Measurements from ENCODE around the gene DLG2. TPM values are rescaled to one million over a fixed set of nuclear protein-coding genes. Genes with fewer than 3 reads are reported as not detected.

DLG2 gene
- total RNA-seq, 4 donors from 2014 or later = 11.0 to 34.2 (median 19.8) TPM

DNA sequence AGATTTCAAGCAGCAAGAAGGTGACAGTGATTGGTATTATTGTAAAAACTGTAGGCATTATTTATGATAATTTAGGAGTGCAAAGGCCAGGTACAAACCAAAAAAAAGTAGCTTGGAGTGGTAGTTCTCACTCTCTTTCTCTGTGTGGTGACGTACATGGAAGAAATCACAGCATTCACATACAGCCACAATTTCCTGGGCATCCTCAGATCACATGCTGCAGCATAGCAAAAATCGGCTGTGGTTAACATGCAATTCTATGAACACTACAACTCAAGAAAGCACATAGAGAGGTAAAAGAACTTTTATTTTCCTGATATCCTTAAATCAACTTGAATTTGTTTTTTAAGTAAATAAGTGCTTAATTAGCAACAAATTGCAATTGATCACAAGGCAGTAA, 875.8 kb downstream of the DLG2 start:
- H3K9me3 ChIP-seq = no peaks in the 10 kb centered on the region
- no peak overlapping the region for H3K27ac ChIP-seq
- H3K36me3 ChIP-seq = no peaks in the 10 kb centered on the region
- H3K27me3 ChIP-seq = no peaks in the 10 kb centered on the region
- ATAC-seq = no peak
- TF ChIP-seq EP300 (IDR thresholded peaks at IDR 0.05) = no peak
- 85 to 86% methylated on average over 2 of the region's 2 CpGs for WGBS, 2 donors (ENCODE audit: low coverage in 1 of 2)
- H3K4me1 ChIP-seq = no peaks in the 10 kb centered on the region
- no peak overlapping the region for H3K4me3 ChIP-seq

DNA sequence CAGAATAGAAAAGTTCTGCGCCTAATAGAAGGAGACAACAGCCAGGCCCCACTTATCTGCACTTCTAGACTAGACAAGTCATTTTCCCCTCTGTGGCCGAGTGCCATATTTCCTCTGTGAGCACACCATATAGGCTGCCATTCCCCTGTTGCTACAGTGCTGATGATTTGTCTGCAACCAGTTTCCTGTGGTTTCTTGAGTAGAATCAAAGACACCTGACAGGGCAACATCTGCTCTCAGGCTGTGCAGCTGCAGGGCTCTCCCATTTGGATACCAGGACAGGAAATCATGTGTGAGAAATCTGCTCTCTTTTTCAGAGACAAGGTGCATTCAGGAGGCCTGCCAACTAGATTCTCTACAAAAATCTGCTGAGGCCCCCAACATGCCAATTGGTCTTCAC, 879.3 kb downstream of the DLG2 start:
- WGBS, 2 donors (ENCODE audit: low coverage in 1 of 2) = 69 to 86% methylated on average over 2 of the region's 2 CpGs
- H3K4me1 ChIP-seq = no peaks in the 10 kb centered on the region
- ATAC-seq = no peak
- H3K27ac ChIP-seq = no peak overlapping the region
- no peaks in the 10 kb centered on the region for H3K27me3 ChIP-seq
- TF ChIP-seq, protein P1, sequence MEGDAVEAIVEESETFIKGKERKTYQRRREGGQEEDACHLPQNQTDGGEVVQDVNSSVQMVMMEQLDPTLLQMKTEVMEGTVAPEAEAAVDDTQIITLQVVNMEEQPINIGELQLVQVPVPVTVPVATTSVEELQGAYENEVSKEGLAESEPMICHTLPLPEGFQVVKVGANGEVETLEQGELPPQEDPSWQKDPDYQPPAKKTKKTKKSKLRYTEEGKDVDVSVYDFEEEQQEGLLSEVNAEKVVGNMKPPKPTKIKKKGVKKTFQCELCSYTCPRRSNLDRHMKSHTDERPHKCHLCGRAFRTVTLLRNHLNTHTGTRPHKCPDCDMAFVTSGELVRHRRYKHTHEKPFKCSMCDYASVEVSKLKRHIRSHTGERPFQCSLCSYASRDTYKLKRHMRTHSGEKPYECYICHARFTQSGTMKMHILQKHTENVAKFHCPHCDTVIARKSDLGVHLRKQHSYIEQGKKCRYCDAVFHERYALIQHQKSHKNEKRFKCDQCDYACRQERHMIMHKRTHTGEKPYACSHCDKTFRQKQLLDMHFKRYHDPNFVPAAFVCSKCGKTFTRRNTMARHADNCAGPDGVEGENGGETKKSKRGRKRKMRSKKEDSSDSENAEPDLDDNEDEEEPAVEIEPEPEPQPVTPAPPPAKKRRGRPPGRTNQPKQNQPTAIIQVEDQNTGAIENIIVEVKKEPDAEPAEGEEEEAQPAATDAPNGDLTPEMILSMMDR (IDR thresholded peaks at IDR 0.05) = no peak
- TF ChIP-seq POLR2A (IDR thresholded peaks at IDR 0.05) = no peak
- no peak for TF ChIP-seq POLR2AphosphoS5 (IDR thresholded peaks at IDR 0.05)
- TF ChIP-seq EP300 (IDR thresholded peaks at IDR 0.05) = no peak
- H3K36me3 ChIP-seq = no peaks in the 10 kb centered on the region
- no peak overlapping the region for H3K4me3 ChIP-seq
- H3K9me3 ChIP-seq = no peaks in the 10 kb centered on the region

DNA sequence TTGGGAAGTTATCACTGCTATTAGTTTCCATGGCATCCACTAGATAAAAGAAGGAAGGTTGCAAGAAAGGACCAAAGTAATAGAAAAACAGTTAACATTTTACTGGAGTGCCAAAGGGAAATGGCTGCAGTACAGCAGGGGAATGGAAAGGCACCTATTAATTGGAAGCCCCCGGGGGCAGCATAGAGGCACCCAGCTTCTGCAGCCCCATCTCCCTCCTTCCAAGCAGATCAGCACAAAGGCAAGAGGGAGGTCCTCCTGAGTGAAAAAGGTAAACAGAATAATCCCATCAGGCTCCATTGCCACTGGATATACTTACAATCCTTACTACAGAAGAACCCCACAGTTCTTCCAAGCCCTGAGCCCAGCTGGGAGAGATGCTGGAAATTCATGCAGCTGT, 887.1 kb downstream of the DLG2 start:
- ATAC-seq = no peak
- Histone ChIP-seq H3K9me3 (no peaks in the 10 kb centered on the region), H3K4me3 (no peak overlapping the region), H3K36me3 (no peaks in the 10 kb centered on the region), H3K4me1 (no peaks in the 10 kb centered on the region), H3K27me3 (no peaks in the 10 kb centered on the region), H3K27ac (no peak overlapping the region)
- TF ChIP-seq, protein P1 (IDR thresholded peaks at IDR 0.05) = no peak
- no peak for TF ChIP-seq EP300 (IDR thresholded peaks at IDR 0.05)
- TF ChIP-seq POLR2A (IDR thresholded peaks at IDR 0.05) = no peak
- TF ChIP-seq POLR2AphosphoS5 (IDR thresholded peaks at IDR 0.05) = no peak
- 43 to 80% methylated on average over 1 of the region's 1 CpG for WGBS, 2 donors (ENCODE audit: low coverage in 1 of 2)

DNA sequence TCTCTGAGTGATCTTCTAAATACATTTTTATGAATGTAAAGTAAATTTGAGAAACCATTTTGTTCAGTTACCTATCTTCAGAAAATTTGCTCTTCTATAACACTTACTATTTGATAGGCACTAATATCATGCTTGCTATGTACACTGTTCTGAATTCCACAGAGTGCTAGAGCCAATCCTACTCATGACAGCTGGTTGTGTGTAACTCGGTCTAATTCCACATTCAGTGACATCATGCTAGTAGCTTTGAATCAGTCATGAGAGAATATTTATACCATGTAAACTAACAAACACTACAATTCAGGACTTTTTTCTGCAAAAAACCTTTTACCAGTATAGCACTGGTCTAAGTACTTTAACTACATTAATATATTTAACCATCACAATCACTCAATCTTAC, 902.9 kb downstream of the DLG2 start:
- 50 to 100% methylated on average over 1 of the region's 1 CpG for WGBS, 2 donors (ENCODE audit: low coverage in 1 of 2)
- Histone ChIP-seq H3K4me3 (no peak overlapping the region), H3K27me3 (no peaks in the 10 kb centered on the region), H3K36me3 (no peaks in the 10 kb centered on the region), H3K27ac (no peak overlapping the region), H3K4me1 (peaks cover 0 to 17% (median 3%) of the 10 kb centered on the region in 3 donors), H3K9me3 (no peaks in the 10 kb centered on the region)
- TF ChIP-seq, protein P1 (IDR thresholded peaks at IDR 0.05) = no peak
- TF ChIP-seq EP300 (IDR thresholded peaks at IDR 0.05) (no peak), POLR2A (IDR thresholded peaks at IDR 0.05) (no peak), POLR2AphosphoS5 (IDR thresholded peaks at IDR 0.05) (no peak)
- ATAC-seq = no peak

DNA sequence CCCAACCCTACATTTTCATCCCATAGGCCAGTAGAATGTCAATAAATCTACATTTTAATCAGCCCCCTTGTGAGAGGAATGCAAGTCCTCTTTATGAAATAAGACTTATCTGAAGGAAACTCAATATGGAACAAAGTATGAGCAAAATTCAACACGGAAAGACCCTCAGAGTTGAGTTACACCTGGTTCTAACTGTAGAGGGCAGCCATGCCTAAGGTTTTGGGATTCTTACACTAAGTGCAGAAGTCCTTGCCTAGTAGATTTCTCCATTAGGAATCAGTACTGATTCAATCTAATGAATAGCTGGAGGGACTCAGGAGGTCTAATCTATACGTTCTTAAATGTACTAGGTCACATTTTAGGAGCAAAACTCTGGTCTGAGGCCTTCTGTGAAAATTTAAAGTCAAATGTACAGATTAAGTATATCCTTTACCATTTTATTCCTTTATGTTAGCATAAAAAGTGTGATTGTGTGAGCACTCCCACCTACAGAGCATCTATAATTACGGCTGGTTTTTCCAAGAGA, 904.5 kb downstream of the DLG2 start:
- H3K27ac ChIP-seq = no peak overlapping the region
- TF ChIP-seq EP300 (IDR thresholded peaks at IDR 0.05) (no peak), POLR2AphosphoS5 (IDR thresholded peaks at IDR 0.05) (no peak), POLR2A (IDR thresholded peaks at IDR 0.05) (no peak)
- TF ChIP-seq, protein P1 (IDR thresholded peaks at IDR 0.05) = no peak

More for the DNA sequence above, 904.5 kb downstream of the DLG2 start:
- no peak for ATAC-seq
- H3K4me1 ChIP-seq = peaks cover 0 to 17% (median 3%) of the 10 kb centered on the region in 3 donors
- H3K27me3 ChIP-seq = no peaks in the 10 kb centered on the region
- H3K4me3 ChIP-seq = no peak overlapping the region
- H3K9me3 ChIP-seq = no peaks in the 10 kb centered on the region
- WGBS, 2 donors (ENCODE audit: low coverage in 1 of 2) = 62 to 68% methylated on average over 3 of the region's 3 CpGs
- H3K36me3 ChIP-seq = no peaks in the 10 kb centered on the region
